DOHH2 (cell line): Measurements from ENCODE around the gene DPP3.
"Not testable (repeated sequence)": the region's sequence is repeated elsewhere in the genome, so short reads cannot be mapped to it uniquely, and the experiment has no call there.

ENCODE experiments used
- H3F3A ChIP-seq: fragments of 200-600 bp; sonication (generic), shearing (Covaris generic); 2 replicates; pipeline ENCODE4 v1.6.0; 2016; ENCODE audit warnings: antibody characterized with exemption, mild to moderate bottlenecking; ENCODE audit not compliant: control insufficient read depth, insufficient read depth
- H3K27ac ChIP-seq: fragments of 200-600 bp; sonication (generic); 2 replicates; pipeline ENCODE4 v1.5.1; 2014; ENCODE audit warnings: low read depth, mild to moderate bottlenecking, low read length, moderate library complexity
- H3K27me3 ChIP-seq: fragments of 200-600 bp; sonication (generic); 2 replicates; pipeline ENCODE4 v1.6.1; 2014; ENCODE audit warnings: mild to moderate bottlenecking, low read length, mixed read lengths; ENCODE audit not compliant: control insufficient read depth
- H3K36me3 ChIP-seq: fragments of 200-600 bp; sonication (generic); 2 replicates; pipeline ENCODE4 v1.6.1; 2014; ENCODE audit warnings: mild to moderate bottlenecking, low read length, moderate library complexity, mixed read lengths; ENCODE audit not compliant: control insufficient read depth
- H3K4me1 ChIP-seq: fragments of 200-600 bp; sonication (generic); 2 replicates; pipeline ENCODE4 v1.6.1; 2014; ENCODE audit warnings: mild to moderate bottlenecking, low read length, mixed read lengths; ENCODE audit not compliant: control insufficient read depth
- H3K4me2 ChIP-seq: fragments of 200-600 bp; sonication (generic); 2 replicates; pipeline ENCODE4 v1.6.0; 2014; ENCODE audit warnings: mild to moderate bottlenecking, low read length, moderate library complexity
- H3K4me3 ChIP-seq: fragments of 200-600 bp; sonication (generic); 2 replicates; pipeline ENCODE4 v1.5.1; 2014; ENCODE audit warnings: mild to moderate bottlenecking, low read length, mixed read lengths
- H3K79me2 ChIP-seq: fragments of 200-600 bp; sonication (generic); 2 replicates; pipeline ENCODE4 v1.6.1; 2014; ENCODE audit warnings: mild to moderate bottlenecking, low read length, mixed read lengths; ENCODE audit not compliant: control insufficient read depth
- H3K9me2 ChIP-seq: fragments of 200-600 bp; sonication (generic); replicated peaks from 2 replicates; pipeline ENCODE4 v1.6.1; 2014; ENCODE audit warnings: mild to moderate bottlenecking, low read length, mixed read lengths; ENCODE audit not compliant: control insufficient read depth
- H3K9me3 ChIP-seq: fragments of 200-600 bp; sonication (generic); 2 replicates; pipeline ENCODE4 v1.6.1; 2014; ENCODE audit warnings: antibody characterized with exemption, low read length, mixed read lengths; ENCODE audit not compliant: control insufficient read depth, insufficient read depth
- H4K20me1 ChIP-seq: fragments of 200-600 bp; sonication (generic); 2 replicates; pipeline ENCODE4 v1.6.0; 2014; ENCODE audit warnings: low read depth, mild to moderate bottlenecking, antibody characterized with exemption, low read length, moderate library complexity; ENCODE audit not compliant: control insufficient read depth, insufficient read depth
- CTCF ChIP-seq: fragments of 200-600 bp; sonication (generic); IDR thresholded peaks from one replicate; pipeline ENCODE4 v1.5.1; 2014; ENCODE audit warnings: antibody characterized with exemption, mild to moderate bottlenecking, low read depth, low read length; ENCODE audit not compliant: poor library complexity, severe bottlenecking
- EZH2phosphoT487 ChIP-seq: fragments of 200-600 bp; sonication (generic); IDR thresholded peaks from 2 replicates; pipeline ENCODE4 v1.6.1; 2017; ENCODE audit warnings: borderline replicate concordance, mild to moderate bottlenecking, antibody characterized with exemption, low read length, moderate library complexity, mixed read lengths

The DPP3 gene

GRCh38 chr11:66532784-66533183, 52.5 kb downstream of the DPP3 start:
- Histone ChIP-seq H4K20me1 (no peaks in the 10 kb centered on the region), H3K9me3 (no peaks in the 10 kb centered on the region), H3K4me3 (no peak overlapping the region), H3K4me1 (no peaks in the 10 kb centered on the region), H3K9me2 (no peaks in the 10 kb centered on the region), H3K27ac (no peak overlapping the region), H3K79me2 (no peaks in the 10 kb centered on the region), H3F3A (no peaks in the 10 kb centered on the region), H3K36me3 (no peaks in the 10 kb centered on the region), H3K4me2 (no peak overlapping the region), H3K27me3 (no peaks in the 10 kb centered on the region)
- TF ChIP-seq EZH2phosphoT487 (no peak), CTCF (no peak)

GRCh38 chr11:66539170-66539869, 59.1 kb downstream of the DPP3 start:
- Histone ChIP-seq H3K4me1 (peaks cover 10% of the 10 kb centered on the region), H3K9me2 (no peaks in the 10 kb centered on the region), H3K27ac (no peak overlapping the region), H3F3A (peaks cover 1% of the 10 kb centered on the region; the same call in 1 of the 2 replicates), H4K20me1 (no peaks in the 10 kb centered on the region), H3K4me3 (no peak overlapping the region), H3K4me2 (no peak overlapping the region), H3K36me3 (no peaks in the 10 kb centered on the region; the same call in 1 of the 2 replicates), H3K9me3 (no peaks in the 10 kb centered on the region), H3K27me3 (no peaks in the 10 kb centered on the region), H3K79me2 (no peaks in the 10 kb centered on the region)
- TF ChIP-seq EZH2phosphoT487, result no peak
- no peak for TF ChIP-seq CTCF

- Histone ChIP-seq H4K20me1 (no peaks in the 10 kb centered on the region), H3F3A (peaks cover 4% of the 10 kb centered on the region; the same call in 1 of the 2 replicates), H3K4me3 (no peak overlapping the region), H3K9me3 (no peaks in the 10 kb centered on the region), H3K4me1 (peaks cover 15% of the 10 kb centered on the region), H3K27me3 (no peaks in the 10 kb centered on the region), H3K79me2 (no peaks in the 10 kb centered on the region), H3K36me3 (no peaks in the 10 kb centered on the region; the same call in 1 of the 2 replicates), H3K27ac (no peak overlapping the region), H3K9me2 (no peaks in the 10 kb centered on the region), H3K4me2 (no peak overlapping the region)
- no peak for TF ChIP-seq CTCF
- TF ChIP-seq EZH2phosphoT487, result no peak
Observed at GRCh38 chr11:66539870-66540213, 59.6 kb downstream of the DPP3 start.

GRCh38 chr11:66540598-66540997, 60.4 kb downstream of the DPP3 start:
- H3K36me3 ChIP-seq, H3K4me3 ChIP-seq: not testable (repeated sequence)

More at GRCh38 chr11:66540598-66540997, 60.4 kb downstream of the DPP3 start:
- not testable (repeated sequence) for H3K27ac ChIP-seq, H3K9me3 ChIP-seq, H3K27me3 ChIP-seq, H3K4me2 ChIP-seq, H3K9me2 ChIP-seq, H4K20me1 ChIP-seq, H3F3A ChIP-seq, H3K79me2 ChIP-seq
- peaks cover 21% of the 10 kb centered on the region for H3K4me1 ChIP-seq
